GM18526 (cell line): ENCODE measurements around the gene CLIC2.

Experiments used
- POLR2A ChIP-seq: IDR thresholded peaks from 3 replicates; pipeline ENCODE4 v1.6.1; 2011; ENCODE audit not compliant: insufficient read length; ENCODE audit errors: extremely low read depth

The CLIC2 gene

DNA sequence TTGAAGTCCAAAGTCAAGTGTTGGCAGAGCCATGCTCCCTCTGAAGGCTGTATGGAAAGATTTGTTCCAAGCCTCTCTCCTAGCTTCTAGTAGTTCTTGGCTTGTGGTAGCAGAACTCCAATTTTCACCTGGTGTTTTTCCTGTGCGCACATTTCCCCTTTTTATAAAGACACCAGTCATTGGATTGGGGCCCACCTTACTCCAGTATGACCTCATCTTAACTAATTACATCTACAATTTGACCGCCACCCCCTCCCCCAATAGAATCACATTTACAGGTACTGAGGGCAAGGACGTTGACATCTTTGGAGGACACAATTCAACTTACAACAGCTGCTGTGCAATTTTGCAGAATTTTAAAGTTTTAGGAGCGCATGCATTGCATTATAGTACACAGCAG lies 86.9 kb downstream of the CLIC2 start:
- no peak for TF ChIP-seq POLR2A

GRCh38 chrX:155246748-155247147 lies 87.7 kb downstream of the CLIC2 start:
- TF ChIP-seq POLR2A = no peak

- no peak for TF ChIP-seq POLR2A
Observed at GRCh38 chrX:155242300-155242699, 92.1 kb downstream of the CLIC2 start.

DNA sequence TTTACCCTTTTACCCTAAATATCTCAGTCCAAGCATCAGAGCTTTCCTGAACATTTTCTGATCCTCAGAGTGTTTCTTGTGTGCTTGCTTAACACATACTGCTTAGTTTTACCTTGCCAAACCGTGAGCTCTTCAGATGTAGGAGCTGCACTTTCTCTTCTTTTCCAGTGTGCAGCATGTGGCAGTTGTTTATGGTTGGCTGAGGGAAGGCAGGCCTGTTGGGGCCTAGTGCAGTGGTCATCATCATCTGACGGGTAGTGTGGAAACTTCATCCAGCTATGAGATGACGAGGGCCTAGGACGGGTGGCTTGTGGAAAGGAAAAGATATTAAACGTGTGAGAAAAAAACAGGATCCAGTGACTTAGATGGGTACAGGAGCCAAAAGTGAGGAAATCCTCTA lies 96.7 kb downstream of the CLIC2 start:
- TF ChIP-seq POLR2A = no peak

DNA sequence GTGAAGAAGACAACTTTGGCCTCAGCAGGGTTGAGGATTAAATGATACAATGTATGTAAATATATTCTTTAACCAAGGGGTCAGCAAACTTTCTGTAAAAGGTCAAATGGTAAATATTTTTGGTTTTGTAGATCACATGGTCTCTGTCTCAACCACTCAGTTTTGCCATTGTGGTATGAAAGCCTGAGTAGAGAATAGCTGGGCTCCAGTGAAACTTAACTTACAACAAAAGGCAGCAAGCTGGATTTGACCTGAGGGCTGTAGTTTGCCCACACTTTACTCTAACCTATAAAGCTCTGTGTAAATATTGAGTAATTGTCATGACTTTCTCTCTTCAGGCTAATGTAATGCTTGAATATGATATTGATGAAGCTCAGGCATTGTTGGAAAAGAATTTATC lies 98.5 kb downstream of the CLIC2 start:
- TF ChIP-seq POLR2A = no peak

- no peak for TF ChIP-seq POLR2A
Observed at GRCh38 chrX:155231163-155231562, 103.3 kb downstream of the CLIC2 start.
